GM04504 (cell line): Measurements from ENCODE around the gene AKNA.
A peak's percentile ranks its signal among the peaks of the same experiment; 100 is the strongest.
"Not testable (repeated sequence)": the region's sequence is repeated elsewhere in the genome, so short reads cannot be mapped to it uniquely, and the experiment has no call there.

Experiments
- DNase-seq: peaks from one replicate; pipeline ENCODE4 v3.0.0-alpha.2; 2012; ENCODE audit warnings: low read depth

The AKNA gene

GRCh38 chr9:114341152-114341830 is 46.5 kb downstream of the AKNA start:
- DNase-seq: no peak

- DNase-seq: peak; percentile 11
These were observed 48.5 kb downstream of the AKNA start for GRCh38 chr9:114339130-114339908.

DNA sequence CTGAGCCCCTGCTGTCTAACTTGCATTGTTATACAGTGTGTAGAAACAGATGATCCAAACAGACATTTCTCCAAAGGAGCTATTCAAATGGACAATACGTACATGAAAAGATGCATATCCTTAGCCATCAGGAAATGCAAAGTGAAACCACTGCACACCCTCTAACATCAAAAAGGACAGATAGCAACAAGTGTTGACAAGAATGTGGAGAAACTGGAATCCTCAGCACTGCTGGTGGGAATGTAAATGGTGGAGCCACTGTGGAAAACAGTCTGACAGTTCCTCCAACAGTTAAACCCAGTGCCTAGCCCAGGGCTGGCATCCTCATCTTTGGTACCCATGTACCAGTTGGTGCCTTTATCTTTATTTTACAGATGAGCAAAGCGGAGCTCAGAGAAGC is 49.6 kb downstream of the AKNA start:
- DNase-seq: no peak

GRCh38 chr9:114336699-114337395 is 50.9 kb downstream of the AKNA start:
- no peak for DNase-seq

GRCh38 chr9:114336157-114336556 is 51.6 kb downstream of the AKNA start:
- DNase-seq: no peak

- no peak for DNase-seq
These were observed 52.0 kb downstream of the AKNA start for GRCh38 chr9:114335745-114336144.

DNA sequence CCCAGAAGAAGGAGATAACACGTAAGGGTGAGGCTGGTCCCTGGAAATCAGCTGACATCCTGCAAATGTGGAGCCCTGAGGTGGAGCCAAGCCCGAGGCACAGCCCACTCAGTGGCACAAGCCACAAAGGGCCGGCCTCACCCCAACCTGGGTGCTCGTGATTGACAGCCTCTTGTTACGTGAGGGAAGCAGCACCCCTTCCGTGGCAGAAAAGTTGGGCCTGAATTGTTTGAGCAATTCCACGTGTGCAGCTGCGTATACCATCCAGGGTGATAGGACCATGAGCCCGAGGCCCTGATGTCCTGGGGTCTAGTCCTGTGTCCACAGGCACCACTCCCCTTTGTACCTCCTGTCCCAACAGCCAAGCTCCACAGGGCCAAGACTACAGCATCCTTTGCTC is 53.3 kb downstream of the AKNA start:
- no peak for DNase-seq

DNA sequence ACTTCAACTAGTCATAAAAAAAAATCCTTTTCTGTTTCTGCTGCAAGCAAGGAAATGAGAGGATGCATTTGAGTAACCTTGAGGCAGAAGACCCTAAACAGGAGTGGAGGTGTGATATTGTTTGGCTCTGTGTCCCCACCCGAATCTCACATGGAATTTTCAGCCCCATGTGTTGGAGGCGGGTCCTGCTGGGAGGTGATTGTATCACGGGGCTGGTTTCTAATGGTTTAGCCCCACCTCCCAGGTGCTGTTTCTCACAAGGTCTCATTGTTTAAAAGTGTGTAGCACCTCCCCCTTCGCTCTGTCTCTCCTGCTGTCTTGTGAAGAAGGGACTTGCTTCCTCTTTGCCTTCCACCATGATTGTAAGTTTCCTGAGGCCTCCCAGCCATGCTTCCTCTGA is 54.1 kb downstream of the AKNA start:
- not testable (repeated sequence) for DNase-seq

DNA sequence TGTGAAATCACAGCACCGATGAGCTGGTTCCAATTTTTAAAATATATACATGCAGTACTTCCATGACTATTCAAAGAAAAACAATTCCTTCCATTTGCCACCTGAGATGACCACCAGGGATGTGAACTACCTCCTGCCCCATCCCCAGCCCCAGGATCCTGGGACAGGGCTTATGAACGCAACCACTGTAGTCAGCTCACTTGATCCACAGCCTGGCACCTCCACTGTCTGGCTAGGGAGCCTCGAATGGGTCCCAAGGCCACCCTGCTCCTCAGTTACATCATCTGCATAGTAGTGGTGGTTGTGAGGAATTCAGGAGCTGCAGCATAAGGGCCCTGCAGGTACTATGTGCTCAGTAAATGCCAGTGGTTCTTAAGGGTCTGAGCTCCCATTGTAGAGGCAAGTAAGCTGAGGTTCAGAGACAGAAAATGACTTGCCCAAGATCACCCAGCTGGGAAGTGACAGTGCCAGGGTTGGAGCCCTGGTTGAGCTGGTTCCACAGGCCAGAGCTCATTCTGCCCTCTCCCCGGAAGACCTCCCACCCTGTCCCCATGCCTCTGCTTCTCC is 55.2 kb downstream of the AKNA start:
- not testable (repeated sequence) for DNase-seq

GRCh38 chr9:114331229-114332195 is 56.3 kb downstream of the AKNA start:
- DNase-seq: not testable (repeated sequence)

DNA sequence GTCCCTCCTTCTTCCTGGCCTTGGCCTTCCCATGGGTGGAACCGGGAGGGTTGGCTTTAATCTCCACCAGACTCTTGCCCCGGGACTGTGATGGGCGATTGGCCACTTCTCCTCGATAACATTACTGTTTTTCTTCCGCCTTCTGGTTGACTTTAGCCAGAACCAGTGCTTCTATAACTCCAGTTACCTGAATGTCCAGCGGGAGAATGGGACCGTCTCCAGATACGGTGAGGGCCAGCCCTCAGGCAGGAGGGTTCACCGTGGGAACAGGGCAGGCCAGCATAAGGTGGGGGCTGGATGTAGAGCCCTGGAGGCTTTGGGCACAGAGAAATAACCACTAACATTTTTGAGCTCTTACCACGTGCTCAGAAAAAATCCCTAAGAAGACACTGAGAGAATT is 57.1 kb downstream of the AKNA start:
- no peak for DNase-seq

DNA sequence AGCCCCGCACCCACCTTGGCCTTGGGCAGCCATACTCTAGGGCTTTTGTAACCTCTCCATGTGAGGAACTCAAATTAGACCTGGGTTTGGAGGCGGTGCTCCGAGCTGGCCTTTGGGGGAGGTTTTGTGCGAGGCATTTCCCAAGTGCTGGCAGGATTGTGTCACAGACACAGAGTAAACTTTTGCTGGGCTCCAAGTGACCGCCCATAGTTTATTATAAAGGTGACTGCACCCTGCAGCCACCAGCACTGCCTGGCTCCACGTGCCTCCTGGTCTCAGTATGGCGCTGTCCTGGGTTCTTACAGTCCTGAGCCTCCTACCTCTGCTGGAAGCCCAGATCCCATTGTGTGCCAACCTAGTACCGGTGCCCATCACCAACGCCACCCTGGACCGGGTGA is 58.2 kb downstream of the AKNA start, which contains the start of gene ORM2:
Gene ORM2, plus strand, starts transcription at position 245 of the 398 bp plus-strand sequence. Its CDS starts 36 bp downstream, at position 281.
- DNase-seq: not testable (repeated sequence)

DNA sequence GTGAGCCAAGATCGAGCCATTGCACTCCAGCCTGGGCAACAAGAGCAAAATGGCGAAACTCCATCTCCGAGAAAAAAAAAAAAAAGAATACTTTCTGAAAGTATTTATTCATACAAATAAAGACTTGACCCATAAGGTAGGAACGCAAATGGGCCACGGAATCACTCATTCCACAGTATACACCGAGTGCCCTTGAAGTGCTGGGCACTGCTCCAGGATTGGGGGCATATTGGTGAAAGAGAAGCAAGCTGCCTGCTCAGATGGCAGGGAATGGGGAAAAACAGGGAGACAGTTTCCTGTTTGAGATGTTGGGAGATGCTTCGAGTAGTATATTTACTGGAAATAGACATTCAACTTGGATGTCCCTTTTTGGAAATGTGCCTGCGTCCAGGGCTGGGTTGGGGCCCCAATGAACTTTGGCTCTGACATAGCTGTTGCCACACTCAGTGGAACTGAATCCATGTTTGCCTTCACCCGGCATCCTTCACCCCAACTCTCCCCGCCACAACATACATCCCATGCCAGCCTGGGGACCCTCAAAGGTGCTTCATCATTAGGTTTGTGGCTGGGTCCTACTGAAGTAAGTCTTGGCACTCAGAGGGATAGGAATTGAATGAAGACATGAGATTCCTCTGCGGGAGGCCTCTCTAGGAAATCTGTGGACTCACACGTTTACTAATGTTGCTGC is 58.7 kb downstream of the AKNA start:
- DNase-seq: not testable (repeated sequence)

DNA sequence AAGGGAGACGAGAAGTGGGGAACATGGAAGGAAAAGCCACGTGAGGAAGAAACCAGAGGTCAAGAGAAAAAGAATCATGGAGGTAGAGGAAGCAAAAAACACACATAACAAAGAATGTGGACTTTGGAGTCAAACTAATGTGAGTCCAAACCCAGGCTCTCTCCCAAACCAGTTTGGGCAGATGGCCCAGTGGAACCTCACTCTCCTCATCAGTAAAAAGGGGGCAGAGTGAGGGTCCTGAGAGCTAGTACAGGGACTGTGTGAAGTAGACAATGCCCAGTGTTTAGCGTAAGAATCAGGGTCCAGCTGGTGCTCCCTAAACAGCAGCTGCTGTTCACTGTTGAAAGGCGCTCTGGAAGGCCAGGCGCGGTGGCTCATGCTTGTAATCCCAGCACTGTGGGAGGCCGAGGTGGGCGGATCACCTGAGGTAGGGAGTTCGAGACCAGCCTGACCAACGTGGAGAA is 59.4 kb downstream of the AKNA start:
- not testable (repeated sequence) for DNase-seq

DNA sequence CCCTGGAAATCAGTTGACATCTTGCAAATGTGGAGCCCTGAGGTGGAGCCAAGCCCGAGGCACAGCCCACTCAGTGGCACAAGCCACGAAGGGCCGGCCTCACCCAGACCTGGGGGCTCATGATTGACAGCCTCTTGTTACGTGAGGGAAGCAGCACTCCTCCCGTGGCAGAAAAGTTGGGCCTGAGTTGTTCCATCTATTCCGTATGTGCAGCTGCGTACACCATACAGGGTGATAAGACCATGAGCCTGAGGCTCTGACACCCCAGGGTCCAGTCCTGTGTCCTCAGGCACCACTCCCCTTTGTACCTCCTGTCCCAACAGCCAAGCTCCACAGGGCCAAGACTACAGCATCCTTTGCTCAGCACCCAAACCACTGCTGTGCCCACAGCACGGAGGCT is 60.0 kb downstream of the AKNA start:
- DNase-seq: no peak

DNA sequence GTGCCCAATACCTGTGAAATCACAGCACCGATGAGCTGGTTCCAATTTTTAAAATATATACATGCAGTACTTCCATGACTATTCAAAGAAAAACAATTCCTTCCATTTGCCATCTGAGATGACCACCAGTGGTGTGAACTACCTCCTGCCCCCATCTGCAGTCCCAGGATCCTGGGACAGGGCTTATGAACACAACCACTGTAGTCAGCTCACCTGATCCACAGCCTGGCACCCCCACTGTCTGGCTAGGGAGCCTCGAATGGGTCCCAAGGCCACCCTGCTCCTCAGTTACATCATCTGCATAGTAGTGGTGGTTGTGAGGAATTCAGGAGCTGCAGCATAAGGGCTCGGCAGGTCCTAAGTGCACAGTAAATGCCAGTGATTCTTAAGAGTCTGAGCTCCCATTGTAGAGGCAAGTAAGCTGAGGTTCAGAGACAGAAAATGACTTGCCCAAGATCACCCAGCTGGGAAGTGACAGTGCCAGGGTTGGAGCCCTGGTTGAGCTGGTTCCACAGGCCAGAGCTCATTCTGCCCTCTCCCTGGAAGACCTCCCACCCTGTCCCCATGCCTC is 62.0 kb downstream of the AKNA start:
- not testable (repeated sequence) for DNase-seq

GRCh38 chr9:114324965-114325364 is 62.8 kb downstream of the AKNA start:
- DNase-seq: not testable (repeated sequence)

- no peak for DNase-seq
These were observed 63.3 kb downstream of the AKNA start for GRCh38 chr9:114324492-114324891.

DNA sequence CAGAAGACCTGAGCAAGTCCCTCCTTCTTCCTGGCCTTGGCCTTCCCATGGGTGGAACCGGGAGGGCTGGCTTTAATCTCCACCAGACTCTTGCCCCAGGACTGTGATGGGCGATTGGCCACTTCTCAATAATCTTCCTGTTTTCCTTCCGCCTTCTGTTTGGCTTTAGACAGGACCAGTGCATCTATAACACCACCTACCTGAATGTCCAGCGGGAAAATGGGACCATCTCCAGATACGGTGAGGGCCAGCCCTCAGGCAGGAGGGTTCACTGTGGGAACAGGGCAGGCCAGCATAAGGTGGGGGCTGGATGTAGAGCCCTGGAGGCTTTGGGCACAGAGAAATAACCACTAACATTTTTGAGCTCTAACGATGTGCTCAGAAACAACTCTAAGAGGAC is 63.9 kb downstream of the AKNA start:
- DNase-seq: not testable (repeated sequence)
